Cardiac muscle cell (in vitro differentiated cells and primary cell): ENCODE data around the gene STAG1. TPM values are rescaled to one million over a fixed set of nuclear protein-coding genes. Genes with fewer than 3 reads are reported as not detected.
"Not testable (repeated sequence)": the region's sequence is repeated elsewhere in the genome, so short reads cannot be mapped to it uniquely, and the experiment has no call there.

Source experiments
- DNase-seq, 2 donors: peaks; one replicate each; pipeline versions ENCODE4 v3.0.0 to v3.0.0-alpha.2; 2010 to 2017; ENCODE audit warnings: low read depth in 1 of 2, low spot score in 1 of 2
- H3K27ac ChIP-seq: fragments of 200-600 bp; sonication (generic); 2 replicates; pipeline ENCODE4 v1.5.1; 2016
- H3K27me3 ChIP-seq: fragments of 200-600 bp; sonication (generic); 2 replicates; pipeline ENCODE4 v1.6.0; 2016; ENCODE audit warnings: control low read depth
- H3K36me3 ChIP-seq: fragments of 200-600 bp; sonication (generic); 2 replicates; pipeline ENCODE4 v1.5.1; 2016; ENCODE audit warnings: control low read depth
- H3K4me1 ChIP-seq: fragments of 200-600 bp; sonication (generic); 2 replicates; pipeline ENCODE4 v1.8.1; 2017; ENCODE audit warnings: low read depth, mild to moderate bottlenecking, mixed run types
- H3K4me3 ChIP-seq: fragments of 200-600 bp; sonication (generic); 2 replicates; pipeline ENCODE4 v1.5.1; 2016; ENCODE audit warnings: mild to moderate bottlenecking
- H3K9me3 ChIP-seq: fragments of 200-600 bp; sonication (generic); 2 replicates; pipeline ENCODE4 v1.5.1; 2017; ENCODE audit warnings: low read depth, mild to moderate bottlenecking, control low read depth
- CTCF ChIP-seq: IDR thresholded peaks from 2 replicates; pipeline ENCODE4 v1.5.1; 2012; ENCODE audit warnings: low read depth, mild to moderate bottlenecking, low read length
- polyA plus RNA-seq: library from polyadenylated mRNA; unstranded; fragments of >200 nt; fragmentation: Nextera tagmentation; extraction: Ambion mirVana; gene quantifications from 2 replicates; pipeline ENCODE4 v1.2.1, GENCODE V29; 2016
- total RNA-seq: library from RNA; depleted of rRNA; stranded (reverse); fragments of >200 nt; gene quantifications from 2 replicates; pipeline ENCODE4 v1.2.3, GENCODE V29; 2016

STAG1 gene
- total and polyA plus RNA-seq, 2 experiments from 2014 or later: 12.7 to 18.3 TPM

GRCh38 chr3:136617198-136617597 is 135.0 kb downstream of the STAG1 start:
- Histone ChIP-seq H3K36me3 (peaks cover 4% of the 10 kb centered on the region), H3K27ac (peak overlapping the region; percentile 17), H3K9me3 (no peaks in the 10 kb centered on the region), H3K27me3 (no peaks in the 10 kb centered on the region), H3K4me3 (no peak overlapping the region), H3K4me1 (no peaks in the 10 kb centered on the region)
- DNase-seq: no peak
- no peak for TF ChIP-seq CTCF

- no peak overlapping the region for H3K27ac ChIP-seq
- no peaks in the 10 kb centered on the region for H3K9me3 ChIP-seq
- no peaks in the 10 kb centered on the region for H3K27me3 ChIP-seq
- no peak for DNase-seq
- no peak overlapping the region for H3K4me3 ChIP-seq
- no peak for TF ChIP-seq CTCF
- H3K36me3 ChIP-seq: no peaks in the 10 kb centered on the region
- no peaks in the 10 kb centered on the region for H3K4me1 ChIP-seq
Measured at GRCh38 chr3:136612512-136612911, 139.7 kb downstream of the STAG1 start.

GRCh38 chr3:136606990-136607389 is 145.2 kb downstream of the STAG1 start:
- H3K27ac ChIP-seq: no peak overlapping the region
- no peaks in the 10 kb centered on the region for H3K4me1 ChIP-seq
- H3K27me3 ChIP-seq: no peaks in the 10 kb centered on the region
- no peaks in the 10 kb centered on the region for H3K9me3 ChIP-seq
- no peak overlapping the region for H3K4me3 ChIP-seq
- TF ChIP-seq CTCF: no peak
- no peak for DNase-seq
- peaks cover 4% of the 10 kb centered on the region for H3K36me3 ChIP-seq

- H3K4me1 ChIP-seq, DNase-seq, H3K4me3 ChIP-seq, H3K9me3 ChIP-seq, H3K27me3 ChIP-seq, H3K27ac ChIP-seq, H3K36me3 ChIP-seq: not testable (repeated sequence)
Measured at GRCh38 chr3:136606216-136606615, 146.0 kb downstream of the STAG1 start.

GRCh38 chr3:136604961-136605360 is 147.2 kb downstream of the STAG1 start:
- TF ChIP-seq CTCF: no peak
- Histone ChIP-seq H3K27ac (no peak overlapping the region), H3K36me3 (peaks cover 4% of the 10 kb centered on the region), H3K27me3 (no peaks in the 10 kb centered on the region), H3K9me3 (no peaks in the 10 kb centered on the region), H3K4me3 (no peak overlapping the region), H3K4me1 (no peaks in the 10 kb centered on the region)
- peak in 1 of 2 donors; percentile 35 for DNase-seq

GRCh38 chr3:136602818-136603217 is 149.4 kb downstream of the STAG1 start:
- H3K27me3 ChIP-seq: no peaks in the 10 kb centered on the region
- DNase-seq: no peak
- H3K27ac ChIP-seq: no peak overlapping the region
- H3K36me3 ChIP-seq: peaks cover 4% of the 10 kb centered on the region
- no peaks in the 10 kb centered on the region for H3K4me1 ChIP-seq
- TF ChIP-seq CTCF: no peak
- H3K4me3 ChIP-seq: no peak overlapping the region
- H3K9me3 ChIP-seq: no peaks in the 10 kb centered on the region
